Liver (tissue), 9 donors: ENCODE results near the gene ARFIP1. TPM values are rescaled to one million over a fixed set of nuclear protein-coding genes. Genes with fewer than 3 reads are reported as not detected.

Experiments used
- DNase-seq: peaks from one replicate; pipeline ENCODE4 v3.0.0-alpha.2; 2017; ENCODE audit warnings: low spot score
- H3K27ac ChIP-seq, 2 donors: one replicate each; pipeline ENCODE4 v1.7.0; 2013; ENCODE audit warnings: inconsistent platforms in 2 of 2, low read length in 2 of 2, control low read depth in 1 of 2, low read depth in 1 of 2, mild to moderate bottlenecking in 1 of 2
- H3K27me3 ChIP-seq, 4 donors: one replicate each; pipeline versions ENCODE4 v1.6.1 to v1.7.0; 2013; ENCODE audit warnings: low read length in 3 of 4, inconsistent platforms in 1 of 4, mild to moderate bottlenecking in 1 of 4, moderate library complexity in 1 of 4; ENCODE audit not compliant: control insufficient read depth in 4 of 4, insufficient read depth in 4 of 4
- H3K36me3 ChIP-seq, 4 donors: one replicate each; pipeline versions ENCODE4 v1.6.1 to v1.7.0; 2013; ENCODE audit warnings: low read length in 3 of 4, mild to moderate bottlenecking in 3 of 4, low read depth in 1 of 4, moderate library complexity in 1 of 4; ENCODE audit not compliant: control insufficient read depth in 4 of 4, insufficient read depth in 3 of 4
- H3K4me1 ChIP-seq, 4 donors: one replicate each; pipeline versions ENCODE4 v1.6.1 to v1.7.0; 2013; ENCODE audit warnings: low read length in 3 of 4, mild to moderate bottlenecking in 3 of 4, moderate library complexity in 1 of 4; ENCODE audit not compliant: control insufficient read depth in 4 of 4, insufficient read depth in 4 of 4
- H3K4me3 ChIP-seq, 3 donors: one replicate each; pipeline versions ENCODE4 v1.6.1 to v1.7.0; 2013; ENCODE audit warnings: low read length in 3 of 3, control low read depth in 1 of 3, low read depth in 1 of 3, mild to moderate bottlenecking in 1 of 3
- H3K9ac ChIP-seq, 2 donors: one replicate each; pipeline ENCODE4 v1.7.0; 2013; ENCODE audit warnings: low read length in 2 of 2, mild to moderate bottlenecking in 2 of 2, moderate library complexity in 2 of 2, control low read depth in 1 of 2, low read depth in 1 of 2
- H3K9me3 ChIP-seq, 4 donors: one replicate each; pipeline versions ENCODE4 v1.6.1 to v1.7.0; 2013; ENCODE audit warnings: low read length in 3 of 4; ENCODE audit not compliant: control insufficient read depth in 4 of 4
- CTCF ChIP-seq: fragments of 150-350 bp; IDR thresholded peaks from 2 replicates; pipeline ENCODE4 v1.5.1; 2017; ENCODE audit warnings: improper control_type of control experiment, low read depth, low read length; ENCODE audit not compliant: missing input control
- FOXA2 ChIP-seq: IDR thresholded peaks from 2 replicates; pipeline ENCODE4 v1.6.1; 2016; ENCODE audit warnings: antibody characterized with exemption
- GABPA ChIP-seq, 2 donors: IDR thresholded peaks in 1 of 2; conservative IDR thresholded peaks in 1 of 2; 2 replicates each; pipeline ENCODE4 v1.6.1; 2016; ENCODE audit warnings: antibody characterized with exemption in 2 of 2, mild to moderate bottlenecking in 1 of 2, moderate library complexity in 1 of 2
- JUND ChIP-seq, 2 donors: IDR thresholded peaks; 2 replicates each; pipeline ENCODE4 v1.6.1; 2016; ENCODE audit warnings: antibody characterized with exemption in 2 of 2
- MAX ChIP-seq: IDR thresholded peaks from 2 replicates; pipeline ENCODE4 v1.6.1; 2016; ENCODE audit warnings: antibody characterized with exemption
- NR2F2 ChIP-seq: IDR thresholded peaks from 2 replicates; pipeline ENCODE4 v1.6.1; 2016; ENCODE audit warnings: antibody characterized with exemption
- RAD21 ChIP-seq, 2 donors: IDR thresholded peaks; 2 replicates each; pipeline ENCODE4 v1.6.1; 2016; ENCODE audit warnings: antibody characterized with exemption in 2 of 2, mild to moderate bottlenecking in 2 of 2
- SP1 ChIP-seq: IDR thresholded peaks from 2 replicates; pipeline ENCODE4 v1.6.1; 2018; ENCODE audit warnings: antibody characterized with exemption, mild to moderate bottlenecking
- WGBS: extraction: QIAGEN DNeasy Blood & Tissue Kit; methylation state at CpG from one replicate; pipeline ENCODE4 v1.1.7; 2013; 5-methylcytosine and 5-hydroxymethylcytosine counted together
- polyA plus RNA-seq, 2 donors: library from polyadenylated mRNA; stranded (reverse) in 1 of 2; unstranded in 1 of 2; fragments of 200-250 nt in 1 of 2; fragments of >200 nt in 1 of 2; fragmentation: Nextera tagmentation in 1 of 2; extraction: Ambion mirVana in 1 of 2; gene quantifications; one replicate each; pipeline versions ENCODE4 v1.2.1 to v1.2.3, GENCODE V29; 2013 to 2015
- total RNA-seq, 2 donors: library from RNA; depleted of rRNA; stranded (reverse); fragments of >200 nt; gene quantifications; one replicate each; pipeline ENCODE4 v1.2.3, GENCODE V29; 2014
- TF ChIP-seq, protein P1 (sequence below): IDR thresholded peaks from 2 replicates; pipeline ENCODE4 v1.6.1; 2016; ENCODE audit warnings: antibody characterized with exemption, mild to moderate bottlenecking
- donor health status: healthy.
- donor health status: healthy.
- donor health status: healthy.
- donor health status: healthy.
- donor health status: healthy.

The ARFIP1 gene
- total and polyA plus RNA-seq, 4 donors = 6.8 to 16.8 (median 14.9) TPM

DNA sequence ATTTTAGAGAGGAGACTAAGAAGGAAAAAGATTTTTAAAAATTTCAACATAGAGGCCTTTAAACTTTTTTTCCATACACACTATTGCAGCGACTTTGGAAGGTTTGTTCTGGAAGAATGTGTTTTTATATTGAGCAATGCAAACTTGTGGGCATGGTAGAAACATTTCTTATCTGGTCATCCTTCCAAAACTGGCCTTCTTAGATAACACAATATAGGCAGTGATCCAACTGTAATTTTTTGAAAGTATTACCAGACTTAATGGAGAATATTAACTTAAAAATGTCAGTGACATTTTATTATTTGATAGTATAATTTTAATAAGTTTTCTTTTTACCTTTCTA lies 182.0 kb downstream of the ARFIP1 start:
- no peak overlapping the region for H3K9ac ChIP-seq
- H3K27ac ChIP-seq = no peak overlapping the region
- no peak for DNase-seq
- H3K4me3 ChIP-seq = no peak overlapping the region
- WGBS = 60% methylated on average over 1 of the region's 1 CpG
- H3K9me3 ChIP-seq = no peaks in the 10 kb centered on the region
- no peaks in the 10 kb centered on the region for H3K36me3 ChIP-seq
- TF ChIP-seq NR2F2 (no peak), FOXA2 (no peak), JUND (IDR thresholded peaks at IDR 0.05) (no peak), RAD21 (IDR thresholded peaks at IDR 0.05) (no peak), GABPA (IDR thresholded peaks at IDR 0.05 in 1 of 2, conservative IDR thresholded peaks at IDR 0.05 in 1 of 2) (no peak), CTCF (no peak), MAX (no peak), SP1 (no peak)
- TF ChIP-seq, protein P1, sequence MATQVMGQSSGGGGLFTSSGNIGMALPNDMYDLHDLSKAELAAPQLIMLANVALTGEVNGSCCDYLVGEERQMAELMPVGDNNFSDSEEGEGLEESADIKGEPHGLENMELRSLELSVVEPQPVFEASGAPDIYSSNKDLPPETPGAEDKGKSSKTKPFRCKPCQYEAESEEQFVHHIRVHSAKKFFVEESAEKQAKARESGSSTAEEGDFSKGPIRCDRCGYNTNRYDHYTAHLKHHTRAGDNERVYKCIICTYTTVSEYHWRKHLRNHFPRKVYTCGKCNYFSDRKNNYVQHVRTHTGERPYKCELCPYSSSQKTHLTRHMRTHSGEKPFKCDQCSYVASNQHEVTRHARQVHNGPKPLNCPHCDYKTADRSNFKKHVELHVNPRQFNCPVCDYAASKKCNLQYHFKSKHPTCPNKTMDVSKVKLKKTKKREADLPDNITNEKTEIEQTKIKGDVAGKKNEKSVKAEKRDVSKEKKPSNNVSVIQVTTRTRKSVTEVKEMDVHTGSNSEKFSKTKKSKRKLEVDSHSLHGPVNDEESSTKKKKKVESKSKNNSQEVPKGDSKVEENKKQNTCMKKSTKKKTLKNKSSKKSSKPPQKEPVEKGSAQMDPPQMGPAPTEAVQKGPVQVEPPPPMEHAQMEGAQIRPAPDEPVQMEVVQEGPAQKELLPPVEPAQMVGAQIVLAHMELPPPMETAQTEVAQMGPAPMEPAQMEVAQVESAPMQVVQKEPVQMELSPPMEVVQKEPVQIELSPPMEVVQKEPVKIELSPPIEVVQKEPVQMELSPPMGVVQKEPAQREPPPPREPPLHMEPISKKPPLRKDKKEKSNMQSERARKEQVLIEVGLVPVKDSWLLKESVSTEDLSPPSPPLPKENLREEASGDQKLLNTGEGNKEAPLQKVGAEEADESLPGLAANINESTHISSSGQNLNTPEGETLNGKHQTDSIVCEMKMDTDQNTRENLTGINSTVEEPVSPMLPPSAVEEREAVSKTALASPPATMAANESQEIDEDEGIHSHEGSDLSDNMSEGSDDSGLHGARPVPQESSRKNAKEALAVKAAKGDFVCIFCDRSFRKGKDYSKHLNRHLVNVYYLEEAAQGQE = no peak
- no peaks in the 10 kb centered on the region for H3K27me3 ChIP-seq
- H3K4me1 ChIP-seq = peaks cover 0 to 11% (median 9%) of the 10 kb centered on the region in 4 donors

Other genes with a start within 250 kb of the ARFIP1 start
- 10 to 100 TPM; 22.9 to 56.9 TPM for gene FBXW7, start 243.9 kb upstream of the ARFIP1 start, total RNA-seq
- 1 to 10 TPM; 4.0 to 9.3 TPM for gene FBXW7, start 243.9 kb upstream of the ARFIP1 start, polyA plus RNA-seq
- gene TMEM154, start 100.0 kb upstream of the ARFIP1 start, total RNA-seq = 1 to 10 TPM in 1 of 2 donors, under 1 TPM in 1; 0.65 to 4.4 TPM
- gene TMEM154, start 100.0 kb upstream of the ARFIP1 start, polyA plus RNA-seq = 1 to 10 TPM in 1 of 2 donors, under 1 TPM in 1; 0.32 to 4.0 TPM
- gene TIGD4, start 224 bp upstream of the ARFIP1 start, total RNA-seq = under 1 TPM; 0.33 to 0.42 TPM
- gene TIGD4, start 224 bp upstream of the ARFIP1 start, polyA plus RNA-seq = under 1 TPM; 0.02 to 0.13 TPM
- gene FHDC1, start 156.4 kb downstream of the ARFIP1 start, total RNA-seq = 10 to 100 TPM in 1 of 2 donors, under 1 TPM in 1; 0.17 to 33.0 TPM
- under 1 TPM; 0.06 TPM for gene FHDC1, start 156.4 kb downstream of the ARFIP1 start, polyA plus RNA-seq